Measurements from ENCODE around the gene PXMP4. TPM values are rescaled to one million over a fixed set of nuclear protein-coding genes. Genes with fewer than 3 reads are reported as not detected.

PXMP4 gene
- total and polyA plus RNA-seq, 9 of the 15 experiments (the other 6 are each of a cell fraction or from before 2014, with no cell fraction given) = 4.8 to 29.1 (median 6.8) TPM

DNA sequence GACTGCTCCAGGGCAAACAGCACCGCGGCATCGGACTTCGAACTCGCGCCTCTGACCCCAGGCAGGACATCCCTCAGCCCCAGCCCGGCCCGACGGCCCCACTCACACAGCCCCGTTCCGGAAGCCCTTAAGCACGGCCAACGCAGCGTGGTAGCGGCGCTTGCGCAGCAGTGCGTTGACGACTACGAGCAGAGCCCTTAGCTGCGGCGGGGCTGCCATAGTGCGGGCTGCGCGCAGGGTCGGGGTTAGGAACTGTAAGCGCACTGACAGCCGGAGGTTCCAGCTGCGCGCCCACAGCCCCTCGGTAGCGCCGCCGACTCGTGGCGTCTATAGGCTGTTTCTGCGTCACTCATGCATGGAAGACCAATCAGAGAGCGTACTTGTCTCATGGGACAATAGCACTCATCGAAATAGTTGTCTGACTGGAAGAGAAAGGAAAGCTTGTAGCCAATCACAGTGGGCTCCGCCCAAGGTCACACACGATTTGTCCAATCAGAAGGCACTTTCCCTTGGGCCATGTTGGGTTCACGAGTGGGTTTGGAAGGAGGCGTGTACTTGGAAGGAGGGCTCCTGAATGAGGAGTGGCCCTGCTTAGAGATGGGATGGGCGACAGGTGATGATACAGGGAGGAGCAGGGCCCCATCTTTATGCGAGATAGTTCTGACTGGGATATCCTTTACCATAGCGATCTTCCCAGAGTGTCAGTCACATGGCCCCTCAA is at the start of gene PXMP4 (continued):
- TF ChIP-seq FOXJ2 (tag; IDR thresholded peaks at IDR 0.05) (no peak), ZNF174 (CRISPR knock-in tag; IDR thresholded peaks at IDR 0.05) (no peak), MYC (IDR thresholded peaks at IDR 0.05; ENCODE audit: low read depth, low read length) (peak; percentile 39), MYC (CRISPR knock-in tag; IDR thresholded peaks at IDR 0.05; ENCODE audit: borderline replicate concordance, low read depth) (no peak), ZNF143 (CRISPR knock-in tag; IDR thresholded peaks at IDR 0.05) (0 out of 2 replicates have a peak, but pooled peaks have one; percentile 36), ETV5 (CRISPR knock-in tag; IDR thresholded peaks at IDR 0.05; ENCODE audit: low read depth) (peak; percentile 78), ZNF57 (CRISPR knock-in tag; IDR thresholded peaks at IDR 0.05) (no peak), TAF1 (IDR thresholded peaks at IDR 0.05; ENCODE audit: control insufficient read depth, extremely low read depth, insufficient read depth, low read length, severe bottlenecking) (peak; percentile 21), ASH1L (IDR thresholded peaks at IDR 0.05; ENCODE audit: borderline replicate concordance, low read depth, partially characterized antibody) (peak; percentile 99), ZNF764 (CRISPR knock-in tag; IDR thresholded peaks at IDR 0.05; ENCODE audit: low read depth) (no peak), TBL1XR1 (IDR thresholded peaks at IDR 0.05; ENCODE audit: low read length in 2 of 2) (0 out of 4 replicates have a peak, but pooled peaks of 1 of the 2 experiments have one; percentile 9), CHD2 (IDR thresholded peaks at IDR 0.05; ENCODE audit: low read depth, low read length) (peak; percentile 90), EP400 (IDR thresholded peaks at IDR 0.05) (peak; percentile 69), ZNF668 (CRISPR knock-in tag; IDR thresholded peaks at IDR 0.05) (no peak), NBN (IDR thresholded peaks at IDR 0.05; ENCODE audit: low read depth) (no peak), SAP30 (IDR thresholded peaks at IDR 0.05; ENCODE audit: borderline replicate concordance, insufficient read depth, low read depth, low read length, poor library complexity, severe bottlenecking) (peak; percentile 97), TAF9B (IDR thresholded peaks at IDR 0.05; ENCODE audit: partially characterized antibody) (no peak), TCF7 (IDR thresholded peaks at IDR 0.05; ENCODE audit: borderline replicate concordance) (no peak), ZNF551 (CRISPR knock-in tag; IDR thresholded peaks at IDR 0.05) (no peak), ADNP (tag; IDR thresholded peaks at IDR 0.05) (0 out of 2 replicates have a peak, but pooled peaks have one; percentile 7), POLR3A (IDR thresholded peaks at IDR 0.05; ENCODE audit: borderline replicate concordance, extremely low read depth, insufficient read depth, insufficient read length) (no peak), ZNF175 (CRISPR knock-in tag; IDR thresholded peaks at IDR 0.05; ENCODE audit: low read depth) (no peak), TFAM (CRISPR knock-in tag; conservative IDR thresholded peaks at IDR 0.05) (no peak), HDAC8 (tag; IDR thresholded peaks at IDR 0.05) (no peak)
- TF ChIP-seq, protein P1, sequence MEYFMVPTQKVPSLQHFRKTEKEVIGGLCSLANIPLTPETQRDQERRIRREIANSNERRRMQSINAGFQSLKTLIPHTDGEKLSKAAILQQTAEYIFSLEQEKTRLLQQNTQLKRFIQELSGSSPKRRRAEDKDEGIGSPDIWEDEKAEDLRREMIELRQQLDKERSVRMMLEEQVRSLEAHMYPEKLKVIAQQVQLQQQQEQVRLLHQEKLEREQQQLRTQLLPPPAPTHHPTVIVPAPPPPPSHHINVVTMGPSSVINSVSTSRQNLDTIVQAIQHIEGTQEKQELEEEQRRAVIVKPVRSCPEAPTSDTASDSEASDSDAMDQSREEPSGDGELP (CRISPR knock-in tag; IDR thresholded peaks at IDR 0.05; ENCODE audit: borderline replicate concordance) = peak; percentile 99
- TF ChIP-seq, protein P2, sequence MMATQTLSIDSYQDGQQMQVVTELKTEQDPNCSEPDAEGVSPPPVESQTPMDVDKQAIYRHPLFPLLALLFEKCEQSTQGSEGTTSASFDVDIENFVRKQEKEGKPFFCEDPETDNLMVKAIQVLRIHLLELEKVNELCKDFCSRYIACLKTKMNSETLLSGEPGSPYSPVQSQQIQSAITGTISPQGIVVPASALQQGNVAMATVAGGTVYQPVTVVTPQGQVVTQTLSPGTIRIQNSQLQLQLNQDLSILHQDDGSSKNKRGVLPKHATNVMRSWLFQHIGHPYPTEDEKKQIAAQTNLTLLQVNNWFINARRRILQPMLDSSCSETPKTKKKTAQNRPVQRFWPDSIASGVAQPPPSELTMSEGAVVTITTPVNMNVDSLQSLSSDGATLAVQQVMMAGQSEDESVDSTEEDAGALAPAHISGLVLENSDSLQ (IDR thresholded peaks at IDR 0.05) = peak; percentile 100
